Fibroblast of lung (primary cell): ENCODE measurements around the gene GAS2L1. TPM values are rescaled to one million over a fixed set of nuclear protein-coding genes. Genes with fewer than 3 reads are reported as not detected.

Experiments
- DNase-seq, 2 donors: peaks; one replicate each; pipeline versions ENCODE4 v3.0.0 to v3.0.0-alpha.2; 2010; ENCODE audit warnings: low read depth in 2 of 2
- H2AFZ ChIP-seq: 2 replicates; pipeline ENCODE4 v1.5.1; 2012; ENCODE audit warnings: low read length, control low read depth, inconsistent platforms
- H3K27ac ChIP-seq: 2 replicates; pipeline ENCODE4 v1.5.1; 2011; ENCODE audit warnings: low read length, control low read depth; ENCODE audit not compliant: insufficient read depth
- H3K27me3 ChIP-seq: 2 replicates; pipeline ENCODE4 v1.5.1; 2011; ENCODE audit warnings: mild to moderate bottlenecking, low read length; ENCODE audit not compliant: control insufficient read depth, insufficient read depth
- H3K36me3 ChIP-seq: 2 replicates; pipeline ENCODE4 v1.5.1; 2011; ENCODE audit warnings: low read length; ENCODE audit not compliant: control insufficient read depth, insufficient read depth
- H3K4me1 ChIP-seq: 2 replicates; pipeline ENCODE4 v1.5.1; 2011; ENCODE audit warnings: low read length; ENCODE audit not compliant: control insufficient read depth, insufficient read depth; ENCODE audit errors: extremely low read depth
- H3K4me2 ChIP-seq: 2 replicates; pipeline ENCODE4 v1.5.1; 2011; ENCODE audit warnings: low read length, control low read depth; ENCODE audit not compliant: insufficient read depth; ENCODE audit errors: extremely low read depth
- H3K4me3 ChIP-seq, 4 experiments: fragments of 200-600 bp in 1 of 4; sonication (generic) in 1 of 4; replicated peaks in 1 of 4; 2 replicates each; pipeline ENCODE4 v1.5.1; 2011 to 2016; ENCODE audit warnings: low read length in 4 of 4, low read depth in 3 of 4, mild to moderate bottlenecking in 3 of 4, control low read depth in 2 of 4, inconsistent platforms in 1 of 4, mixed read lengths in 1 of 4; ENCODE audit not compliant: insufficient read depth in 1 of 4; ENCODE audit errors: control extremely low read depth in 1 of 4
- H3K79me2 ChIP-seq: 2 replicates; pipeline ENCODE4 v1.5.1; 2012; ENCODE audit warnings: mild to moderate bottlenecking, low read length, inconsistent platforms; ENCODE audit not compliant: control insufficient read depth, insufficient read depth
- H3K9ac ChIP-seq: 2 replicates; pipeline ENCODE4 v1.5.1; 2011; ENCODE audit warnings: mild to moderate bottlenecking, low read length, control low read depth; ENCODE audit not compliant: insufficient read depth
- H3K9me3 ChIP-seq: 2 replicates; pipeline ENCODE4 v1.5.1; 2012; ENCODE audit warnings: low read depth, low read length; ENCODE audit not compliant: control insufficient read depth, insufficient read depth
- H4K20me1 ChIP-seq: 2 replicates; pipeline ENCODE4 v1.5.1; 2011; ENCODE audit warnings: low read length; ENCODE audit not compliant: control insufficient read depth, insufficient read depth; ENCODE audit errors: extremely low read depth
- CTCF ChIP-seq, 2 donors: IDR thresholded peaks in 1 of 2; conservative IDR thresholded peaks in 1 of 2; 1 replicate in 1 of 2; 2 replicates in 1 of 2; pipeline ENCODE4 v1.5.1; 2011 to 2012; ENCODE audit warnings: low read length in 2 of 2, control low read depth in 1 of 2, inconsistent platforms in 1 of 2, low read depth in 1 of 2, mild to moderate bottlenecking in 1 of 2
- EZH2 ChIP-seq: IDR thresholded peaks from 2 replicates; pipeline ENCODE4 v1.5.1; 2012; ENCODE audit warnings: low read length, control low read depth, mild to moderate bottlenecking; ENCODE audit errors: missing control alignments
- polyA plus RNA-seq, 2 donors: library from polyadenylated mRNA; depleted of rRNA in 1 of 2; stranded (reverse) in 1 of 2; unstranded in 1 of 2; fragments of >200 nt; gene quantifications; 2 replicates each; pipeline ENCODE4 v1.2.1, GENCODE V29; 2011 to 2012; ENCODE audit warnings: missing spikeins in 1 of 2
- total RNA-seq: library from RNA; depleted of rRNA; stranded (reverse); fragments of >200 nt; gene quantifications from 2 replicates; pipeline ENCODE4 v1.2.1, GENCODE V29; 2014

GAS2L1 gene
- total and polyA plus RNA-seq, 2 donors (not counting 1 experiment from before 2014, with no cell fraction given): 5.4 to 8.9 TPM

- no peaks in the 10 kb centered on the region for H3K79me2 ChIP-seq
- H3K27ac ChIP-seq: no peak overlapping the region
- no peak overlapping the region for H2AFZ ChIP-seq
- H3K9ac ChIP-seq: no peak overlapping the region
- peaks cover 11% of the 10 kb centered on the region for H3K36me3 ChIP-seq
- no peaks in the 10 kb centered on the region for H3K9me3 ChIP-seq
- no peak for TF ChIP-seq CTCF (conservative IDR thresholded peaks at IDR 0.05 in 1 of 2, IDR thresholded peaks at IDR 0.05 in 1 of 2; ENCODE audit: low read depth in 1 of 2, low read length in 2 of 2)
- no peak for TF ChIP-seq EZH2
- no peak overlapping the region for H3K4me3 ChIP-seq
- H3K4me2 ChIP-seq: no peak overlapping the region
- H4K20me1 ChIP-seq: no peaks in the 10 kb centered on the region
- no peaks in the 10 kb centered on the region for H3K27me3 ChIP-seq
- H3K4me1 ChIP-seq: peaks cover 8% of the 10 kb centered on the region
- no peak for DNase-seq
Measured at GRCh38 chr22:29334148-29334547, 27.7 kb downstream of the GAS2L1 start.

GRCh38 chr22:29334696-29335344 lies 28.4 kb downstream of the GAS2L1 start:
- TF ChIP-seq CTCF (conservative IDR thresholded peaks at IDR 0.05 in 1 of 2, IDR thresholded peaks at IDR 0.05 in 1 of 2; ENCODE audit: low read depth in 1 of 2, low read length in 2 of 2) (no peak), EZH2 (no peak)
- peaks cover 8% of the 10 kb centered on the region for H3K4me1 ChIP-seq
- no peaks in the 10 kb centered on the region for H3K27me3 ChIP-seq
- no peaks in the 10 kb centered on the region for H3K79me2 ChIP-seq
- H3K27ac ChIP-seq: no peak overlapping the region
- H3K9ac ChIP-seq: no peak overlapping the region
- no peaks in the 10 kb centered on the region for H4K20me1 ChIP-seq
- H3K4me3 ChIP-seq: no peak overlapping the region
- DNase-seq: no peak
- peaks cover 11% of the 10 kb centered on the region for H3K36me3 ChIP-seq
- no peak overlapping the region for H3K4me2 ChIP-seq
- H3K9me3 ChIP-seq: no peaks in the 10 kb centered on the region
- no peak overlapping the region for H2AFZ ChIP-seq

GRCh38 chr22:29335656-29336055 lies 29.2 kb downstream of the GAS2L1 start:
- no peaks in the 10 kb centered on the region for H3K9me3 ChIP-seq
- H3K27me3 ChIP-seq: no peaks in the 10 kb centered on the region
- H4K20me1 ChIP-seq: no peaks in the 10 kb centered on the region
- DNase-seq: no peak
- H3K4me3 ChIP-seq: no peak overlapping the region
- peaks cover 7% of the 10 kb centered on the region for H3K4me1 ChIP-seq
- TF ChIP-seq CTCF (conservative IDR thresholded peaks at IDR 0.05 in 1 of 2, IDR thresholded peaks at IDR 0.05 in 1 of 2; ENCODE audit: low read depth in 1 of 2, low read length in 2 of 2) (no peak), EZH2 (no peak)
- H2AFZ ChIP-seq: no peak overlapping the region
- peaks cover 16% of the 10 kb centered on the region for H3K36me3 ChIP-seq
- no peak overlapping the region for H3K27ac ChIP-seq
- no peak overlapping the region for H3K9ac ChIP-seq
- no peaks in the 10 kb centered on the region for H3K79me2 ChIP-seq
- H3K4me2 ChIP-seq: no peak overlapping the region
